GM23248 (cell line): Measurements from ENCODE around the gene APP.

Experiments
- EZH2 ChIP-seq: fragments of 200-600 bp; sonication (generic); IDR thresholded peaks from 2 replicates; pipeline ENCODE4 v1.6.1; 2018; ENCODE audit warnings: antibody characterized with exemption, mild to moderate bottlenecking; ENCODE audit not compliant: insufficient read depth, poor library complexity, severe bottlenecking
- EZH2phosphoT487 ChIP-seq: fragments of 200-600 bp; sonication (generic); IDR thresholded peaks from 2 replicates; pipeline ENCODE4 v1.6.1; 2018; ENCODE audit warnings: antibody characterized with exemption, moderate library complexity, mild to moderate bottlenecking, low read depth; ENCODE audit not compliant: insufficient read depth

- TF ChIP-seq EZH2phosphoT487: no peak
- no peak for TF ChIP-seq EZH2
These were observed 71.7 kb downstream of the APP start for GRCh38 chr21:26098772-26099397.
